HG02623 (cell line): ENCODE measurements around the gene TRA2A.
"Not testable (repeated sequence)": the region's sequence is repeated elsewhere in the genome, so short reads cannot be mapped to it uniquely, and the experiment has no call there.

Experiments
- ATAC-seq: cut with Tn5 transposase; IDR thresholded peaks from one replicate; pipeline ENCODE4 v1.9.1; 2021; ENCODE audit warnings: moderate library complexity; ENCODE audit not compliant: unreplicated experiment

Gene TRA2A

DNA sequence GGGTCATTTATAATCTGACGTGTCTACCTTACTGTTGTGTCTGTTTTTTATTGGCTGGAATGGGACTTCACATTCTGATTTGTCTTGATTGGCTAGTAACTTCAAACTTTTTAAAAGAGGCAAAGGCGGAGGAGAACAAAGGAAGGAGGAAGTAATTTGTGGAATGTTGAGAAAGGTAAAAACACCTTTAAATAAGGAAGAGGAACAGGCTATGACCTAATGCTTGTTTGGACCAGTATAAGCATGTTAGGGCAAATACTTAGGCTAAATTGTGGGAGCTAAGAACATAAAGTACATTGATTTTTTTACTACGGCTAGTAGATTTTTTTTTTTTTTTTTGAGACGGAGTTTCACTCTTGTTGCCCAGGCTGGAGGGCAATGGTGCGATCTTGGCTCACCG is 18.0 kb downstream of the TRA2A start:
- not testable (repeated sequence) for ATAC-seq

DNA sequence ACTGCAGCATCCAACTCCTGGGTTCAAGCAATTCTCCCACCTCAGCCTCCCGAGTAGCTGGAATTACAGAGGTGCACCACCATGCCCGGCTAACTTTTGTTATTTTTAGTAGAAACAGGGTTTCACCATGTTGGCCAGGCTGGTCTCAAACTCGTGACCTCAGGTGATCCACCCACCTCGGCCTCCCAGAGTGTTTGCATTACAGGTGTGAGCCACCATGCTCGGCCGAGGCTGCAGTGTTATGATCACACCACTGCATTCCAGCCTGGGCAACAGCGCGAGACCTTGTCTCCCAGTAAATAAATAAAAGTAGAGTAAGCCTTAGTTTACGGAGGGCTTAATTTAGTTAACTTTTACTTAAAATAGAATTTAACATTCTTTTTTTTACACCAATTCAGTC is 37.8 kb downstream of the TRA2A start:
- no peak for ATAC-seq

DNA sequence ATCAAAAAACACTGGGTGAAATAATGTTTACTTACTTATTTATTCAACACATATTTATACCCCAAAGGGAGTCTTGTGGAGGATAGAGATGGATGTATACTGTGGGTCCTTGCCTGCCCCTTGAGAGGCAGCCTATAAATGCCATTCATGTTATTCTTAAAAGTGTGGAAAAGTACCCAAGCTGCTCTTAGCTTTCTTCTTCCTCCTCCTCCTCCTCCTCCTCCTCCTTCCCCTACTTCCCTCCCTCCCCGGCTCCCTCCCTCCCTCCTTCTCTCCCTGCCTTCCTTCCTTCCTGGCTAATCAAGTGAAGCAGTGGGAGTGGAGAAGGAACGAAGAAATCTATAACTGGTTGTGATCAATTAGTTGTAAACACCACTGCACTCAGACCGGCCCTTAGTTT is 40.3 kb downstream of the TRA2A start:
- no peak for ATAC-seq

DNA sequence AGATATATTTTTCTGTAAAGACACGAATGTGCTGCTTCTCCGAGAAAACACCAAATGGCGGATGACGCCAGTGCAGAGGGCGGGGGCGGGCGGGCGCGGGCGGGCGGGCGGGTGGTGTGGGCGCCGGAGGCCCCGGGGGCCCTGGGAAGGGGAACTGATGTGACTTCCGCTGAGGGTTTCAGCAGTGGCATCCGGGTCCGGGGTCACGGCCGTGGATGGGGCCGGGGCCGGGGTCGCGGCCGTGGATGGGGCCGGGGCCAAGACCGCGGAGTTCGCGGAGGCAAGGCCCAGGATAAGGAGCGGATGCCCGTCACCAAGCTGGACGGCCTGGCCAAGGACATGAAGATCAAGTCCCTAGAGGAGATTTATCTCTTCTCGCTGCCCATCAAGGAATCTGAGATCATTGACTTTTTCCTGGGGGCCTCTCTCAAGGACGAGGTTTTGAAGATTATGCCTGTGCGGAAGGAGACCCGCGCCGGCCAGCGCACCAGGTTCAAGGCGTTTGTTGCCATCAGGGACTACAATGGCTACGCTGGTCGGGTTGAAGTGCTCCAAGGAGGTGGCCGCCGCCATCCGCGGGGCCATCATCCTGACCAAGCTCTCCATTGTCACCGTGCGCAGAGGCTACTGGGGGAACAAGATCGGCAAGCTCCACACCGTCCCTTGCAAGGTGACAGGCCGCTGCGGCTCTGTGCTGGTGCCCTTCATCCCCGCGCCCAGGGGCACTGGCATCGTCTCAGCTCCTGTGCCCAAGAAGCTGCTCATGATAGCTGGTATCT is 41.2 kb downstream of the TRA2A start:
- peak; percentile 64 for ATAC-seq

DNA sequence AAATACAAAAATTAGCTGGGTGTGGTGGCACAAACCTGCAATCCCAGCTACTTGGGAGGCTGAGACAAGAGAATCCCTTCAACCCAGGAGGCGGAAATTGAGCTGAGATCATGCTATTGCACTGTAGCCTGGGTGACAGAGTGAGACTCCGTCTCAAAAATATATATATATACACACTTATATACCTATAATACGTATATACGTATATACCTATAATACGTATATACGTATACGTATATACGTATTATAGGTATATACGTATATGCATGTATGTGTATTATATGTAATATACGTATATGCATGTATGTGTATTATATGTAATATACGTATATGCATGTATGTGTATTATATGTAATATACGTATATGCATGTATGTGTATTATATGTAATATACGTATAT is 43.1 kb downstream of the TRA2A start:
- ATAC-seq, result not testable (repeated sequence)

DNA sequence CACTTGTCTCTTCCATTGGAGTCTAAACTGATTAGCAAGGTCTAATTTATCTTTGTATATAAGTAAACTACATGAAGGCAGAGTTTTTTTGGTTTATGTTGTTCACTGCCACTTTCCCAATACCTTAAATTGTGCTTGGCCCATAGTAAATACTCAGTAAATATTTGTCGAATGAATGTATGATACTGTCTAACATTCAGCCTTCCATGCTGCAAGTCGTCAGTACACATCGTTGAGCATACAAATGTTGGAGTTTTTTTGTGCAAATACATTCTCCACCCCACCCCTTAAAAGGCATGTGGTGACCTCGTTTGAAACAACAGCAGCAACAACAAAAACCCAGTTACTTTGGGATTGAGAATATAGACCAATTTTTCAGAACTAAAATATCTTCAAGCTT is 44.1 kb downstream of the TRA2A start:
- no peak for ATAC-seq

DNA sequence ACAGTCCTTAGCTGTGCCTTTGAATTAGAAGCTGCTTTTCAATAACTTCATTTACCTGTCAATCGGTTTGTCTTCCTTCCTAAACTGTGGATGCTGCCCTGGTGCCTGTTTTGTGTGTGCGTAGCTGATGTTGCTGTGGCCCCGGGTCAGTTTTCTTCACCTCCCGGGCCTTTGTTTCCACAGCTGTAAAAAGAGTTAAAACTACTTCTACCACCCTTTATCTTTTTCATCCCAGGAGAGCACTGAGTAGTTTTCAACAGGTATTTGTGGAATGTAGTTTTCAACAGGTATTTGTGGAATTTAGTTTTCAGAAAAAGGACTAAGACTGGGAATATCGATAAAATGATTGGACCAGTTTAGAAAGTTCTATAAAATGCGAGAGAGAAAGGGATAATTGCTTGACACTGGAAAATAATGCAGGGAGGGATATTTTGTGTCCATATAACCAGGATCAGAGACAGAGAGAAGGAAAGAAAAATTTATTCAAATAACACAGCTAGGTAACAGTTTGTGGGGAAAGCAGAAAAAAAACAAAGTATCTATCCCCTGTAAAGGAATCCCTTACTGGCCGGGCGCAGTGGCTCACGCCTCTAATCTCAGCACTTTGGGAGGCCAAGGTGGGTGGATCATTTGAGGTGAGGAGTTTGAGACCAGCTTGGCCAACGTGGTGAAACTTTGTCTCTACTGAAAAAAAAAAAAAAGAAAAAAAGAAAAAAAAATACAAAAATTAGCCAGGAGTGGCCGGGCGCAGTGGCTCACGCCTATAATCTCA is 45.6 kb downstream of the TRA2A start:
- ATAC-seq, result no peak

DNA sequence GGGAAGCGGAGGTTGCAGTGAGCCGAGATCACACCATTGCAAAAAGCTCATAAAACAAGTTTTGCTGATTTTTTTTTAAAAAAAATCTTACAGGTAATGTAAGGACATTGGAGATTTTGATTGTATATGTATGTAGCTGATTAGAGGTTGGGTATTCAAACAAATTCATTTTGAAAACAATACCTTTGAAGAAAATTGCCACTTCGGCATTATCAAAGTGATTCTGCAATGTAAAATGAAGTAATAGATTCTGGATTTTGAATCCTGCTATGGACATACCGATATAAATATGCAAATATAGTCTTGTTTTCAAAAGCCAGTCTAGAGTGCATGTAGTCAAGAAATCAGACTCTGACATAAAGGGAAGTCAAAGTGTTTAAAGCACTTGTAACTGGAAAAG is 49.1 kb downstream of the TRA2A start:
- ATAC-seq, result no peak

DNA sequence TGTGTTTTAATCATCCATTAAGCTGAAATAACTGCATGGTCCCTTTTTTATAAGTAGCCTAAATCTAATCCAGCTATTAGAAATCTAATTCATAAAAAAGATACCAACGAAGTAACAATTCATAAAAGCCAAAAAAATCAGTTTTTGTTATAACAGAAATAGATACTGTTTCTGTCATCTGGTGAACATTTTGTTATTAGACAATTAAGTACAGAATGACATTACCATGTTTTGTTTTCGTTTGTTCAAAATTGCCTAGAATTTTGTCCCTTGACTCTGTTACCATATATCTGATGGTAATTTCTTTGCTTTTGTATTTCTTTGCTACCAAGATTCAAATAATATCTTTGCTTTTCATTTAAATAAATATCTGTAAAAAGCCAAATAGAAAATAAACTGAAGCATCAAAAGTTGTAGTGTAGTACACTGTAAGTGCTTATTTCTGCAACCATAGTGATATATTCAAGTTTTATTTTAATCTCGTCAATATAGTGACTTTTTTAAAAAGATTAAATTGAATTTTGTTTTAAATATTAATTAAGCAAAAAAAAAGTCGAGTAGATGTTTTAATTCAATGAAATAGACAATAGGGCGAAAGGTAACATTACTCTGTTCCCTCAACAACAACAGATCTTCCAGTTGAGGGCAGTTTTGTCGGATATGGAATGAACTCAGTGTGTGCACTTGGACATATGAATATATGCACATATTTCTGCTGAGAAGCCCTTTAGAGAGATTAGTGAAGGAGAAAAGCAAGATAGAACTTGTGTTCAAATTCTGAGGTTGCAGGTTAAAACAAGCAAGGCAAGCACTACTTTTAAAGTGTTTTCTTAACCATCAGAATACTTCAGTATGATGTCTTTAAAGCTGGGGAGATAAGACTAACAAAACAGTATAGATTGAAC is 53.6 kb downstream of the TRA2A start:
- no peak for ATAC-seq

DNA sequence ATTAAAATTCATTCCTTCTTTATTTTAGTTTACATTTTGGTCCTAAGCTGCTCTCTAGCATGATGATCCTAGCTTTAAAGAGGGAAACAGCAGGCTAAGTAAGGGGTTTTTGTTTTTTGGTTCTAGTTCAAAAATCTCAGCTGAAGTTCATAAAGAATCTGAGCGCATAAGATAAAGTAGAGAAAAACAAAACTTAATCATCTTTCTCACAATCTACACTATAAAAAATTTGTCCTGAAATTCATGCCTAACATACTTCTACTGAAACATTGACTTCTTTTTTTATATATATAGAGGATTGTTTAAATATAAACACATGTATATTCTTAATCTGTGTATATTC is 54.7 kb downstream of the TRA2A start:
- no peak for ATAC-seq

DNA sequence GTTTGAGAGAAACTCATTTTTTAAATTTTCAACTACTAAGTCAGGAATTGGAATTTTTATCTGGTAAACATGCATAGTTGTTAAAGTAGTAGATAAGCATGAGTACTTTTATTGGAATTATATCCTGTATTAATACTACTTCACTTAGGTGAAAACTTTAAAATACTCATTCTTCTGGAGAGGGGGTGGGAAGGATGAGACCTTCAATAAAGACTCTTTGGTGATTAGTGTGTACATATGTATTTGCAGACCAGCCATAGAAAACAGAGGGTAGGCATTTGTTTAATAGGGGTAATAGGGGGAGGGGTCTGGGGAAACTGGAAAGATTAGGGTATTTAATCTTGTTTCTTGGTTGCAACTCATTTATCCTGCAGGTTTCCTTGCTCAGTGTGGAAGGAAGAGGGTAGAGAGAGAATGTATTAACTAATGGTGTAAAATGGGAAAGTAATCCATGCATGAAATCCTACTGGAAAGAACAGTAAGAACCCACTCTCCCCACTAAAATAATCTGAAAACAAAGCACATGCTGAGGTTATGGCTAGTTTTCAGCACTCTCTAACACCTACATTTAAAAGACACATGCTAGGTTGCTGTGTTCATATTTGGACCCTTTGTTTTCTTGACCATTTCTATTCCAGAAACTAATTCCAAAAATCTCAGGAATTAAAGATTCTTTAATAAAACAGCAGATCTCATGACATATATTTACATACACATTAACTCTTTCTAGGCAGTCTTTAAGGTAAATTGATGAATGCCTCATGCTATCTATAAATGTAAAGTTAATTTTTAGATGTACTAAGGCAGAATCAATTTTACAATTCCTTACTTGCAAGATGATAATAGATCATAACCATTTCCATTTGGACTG is 55.3 kb downstream of the TRA2A start:
- no peak for ATAC-seq

DNA sequence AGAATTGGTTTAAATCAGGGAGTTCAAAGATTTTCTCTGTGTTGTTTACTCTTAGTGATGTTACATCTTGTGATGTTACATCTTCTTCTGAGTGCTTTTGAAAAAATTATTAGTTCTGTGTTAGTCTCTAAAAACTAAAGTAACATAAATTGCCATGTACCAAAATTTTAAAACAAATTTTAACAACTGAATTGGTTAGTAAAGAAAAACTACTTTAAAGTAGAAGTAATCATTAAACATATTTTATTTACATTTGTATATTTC is 56.3 kb downstream of the TRA2A start:
- ATAC-seq, result no peak

DNA sequence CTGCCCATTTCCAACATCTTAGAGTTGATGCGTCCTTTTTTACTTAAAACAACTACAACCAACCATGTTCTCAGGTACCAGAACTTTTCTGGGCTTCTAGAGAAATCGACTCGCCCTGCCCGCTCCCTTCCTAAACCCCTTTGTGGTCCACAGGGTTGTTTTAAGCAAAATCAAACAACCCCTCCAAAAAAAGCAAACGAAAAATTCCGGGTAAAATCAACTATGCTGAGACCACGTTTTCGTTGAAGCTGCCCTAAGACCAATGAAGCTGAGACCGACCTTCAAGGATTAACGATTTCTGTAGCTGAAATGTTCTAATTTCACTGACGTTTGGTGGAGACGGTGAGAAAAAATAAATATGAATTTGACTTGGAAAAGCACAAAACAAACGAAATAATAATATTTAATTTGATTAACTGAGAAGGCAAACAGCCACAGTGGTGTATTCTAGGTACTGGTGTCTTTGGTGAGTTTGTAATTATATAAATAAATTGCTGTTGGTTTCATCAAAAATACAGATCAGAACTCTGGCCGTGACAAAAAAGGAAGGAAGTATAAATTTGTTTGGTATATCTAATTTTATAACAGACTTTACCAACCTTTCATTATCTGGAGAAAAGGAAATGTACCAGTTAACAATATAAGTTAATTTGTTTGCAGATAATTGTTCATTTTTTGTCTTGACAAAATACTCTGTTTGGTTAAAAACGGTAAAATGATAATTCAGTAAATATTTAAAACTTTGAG is 56.8 kb downstream of the TRA2A start:
- ATAC-seq, result no peak

DNA sequence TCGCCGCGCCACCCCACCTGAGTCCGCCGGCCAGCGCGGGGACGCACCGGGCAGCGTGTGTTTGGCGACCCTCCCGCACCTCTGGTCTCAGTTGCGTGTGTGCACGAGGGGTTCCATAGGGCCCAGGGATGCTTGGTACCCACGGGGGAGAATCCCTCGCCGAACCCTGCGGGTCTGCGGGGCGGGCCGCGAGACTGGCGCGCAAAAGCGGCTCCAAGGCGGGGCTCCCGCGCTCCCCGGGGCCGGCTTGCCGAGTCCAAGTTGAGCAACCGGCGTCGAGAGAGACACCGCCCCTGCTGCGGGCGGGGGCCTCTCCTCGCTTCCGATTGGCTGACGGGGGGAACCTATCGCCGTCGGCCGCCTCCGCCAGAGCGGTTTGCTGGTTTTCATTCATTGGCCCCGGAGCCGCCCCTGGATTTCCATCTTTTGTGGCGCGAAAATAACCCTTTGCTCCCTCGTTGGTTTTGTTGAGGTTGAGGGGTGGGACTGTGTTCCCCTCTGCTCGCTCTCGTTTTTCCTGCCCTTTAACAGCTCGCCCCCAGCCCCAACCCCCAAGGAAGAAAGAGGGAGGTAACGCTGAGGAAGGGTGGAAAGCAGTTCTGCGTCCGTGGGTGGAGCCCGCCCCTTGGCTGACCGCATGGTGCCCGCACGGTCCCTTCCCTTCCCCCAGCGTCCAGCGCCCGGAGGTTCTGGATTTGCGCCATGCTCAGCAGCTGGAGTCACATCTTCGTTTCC is 57.5 kb downstream of the TRA2A start:
- peak; percentile 61 for ATAC-seq

DNA sequence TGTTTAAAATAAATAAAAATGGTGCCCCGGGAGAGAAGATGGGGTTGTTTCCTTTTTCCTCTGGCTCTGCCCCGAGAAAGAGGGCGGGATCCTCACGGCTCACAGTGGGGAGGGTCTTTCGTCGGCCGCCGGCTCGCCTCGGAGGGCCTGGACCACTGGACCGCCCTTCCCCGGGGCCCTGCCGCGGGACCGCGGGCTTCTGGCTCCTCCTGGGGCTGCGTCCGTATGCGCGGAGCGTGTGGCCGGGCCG is 58.0 kb downstream of the TRA2A start:
- no peak for ATAC-seq

DNA sequence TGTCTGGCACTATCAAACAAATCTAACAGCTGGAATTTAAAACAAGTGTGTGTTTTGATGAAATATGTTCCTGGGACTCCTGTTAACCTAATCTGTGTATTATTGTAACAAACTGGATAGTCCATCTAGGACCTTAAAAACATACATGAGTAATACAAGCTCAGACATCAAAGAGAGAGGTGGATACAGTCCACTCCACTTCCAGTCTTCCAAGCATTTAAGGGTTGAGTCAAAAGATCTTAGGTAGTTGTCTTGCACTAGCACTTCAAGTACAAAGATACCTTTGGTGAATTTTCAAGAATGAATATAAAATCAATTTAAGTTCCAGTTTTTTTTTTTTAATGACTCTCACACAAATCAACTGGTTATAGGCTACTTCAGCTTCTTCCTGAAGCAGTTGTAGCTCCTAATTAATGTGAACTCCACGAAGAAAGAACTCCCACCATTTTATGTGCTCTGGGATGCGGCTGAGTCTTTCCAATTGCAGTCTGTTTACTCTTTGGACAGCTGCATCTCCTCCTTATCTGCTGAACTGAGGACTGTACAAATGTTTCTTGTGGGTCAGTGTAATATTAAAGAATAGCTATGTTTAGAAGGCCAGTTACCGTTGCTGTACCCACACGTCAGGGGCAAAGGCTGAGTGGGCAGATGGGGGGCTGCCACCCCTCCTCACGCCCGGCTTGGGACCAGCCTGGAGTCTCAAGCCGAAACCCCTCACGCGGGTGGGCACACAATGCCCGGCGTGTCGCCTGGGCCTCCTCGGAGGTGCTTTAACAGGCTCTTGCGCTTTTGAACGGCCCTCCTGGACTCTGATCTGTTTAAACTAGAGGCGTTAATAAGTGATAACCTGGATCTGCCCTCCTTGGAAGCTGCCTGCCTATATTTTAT is 58.6 kb downstream of the TRA2A start:
- no peak for ATAC-seq

DNA sequence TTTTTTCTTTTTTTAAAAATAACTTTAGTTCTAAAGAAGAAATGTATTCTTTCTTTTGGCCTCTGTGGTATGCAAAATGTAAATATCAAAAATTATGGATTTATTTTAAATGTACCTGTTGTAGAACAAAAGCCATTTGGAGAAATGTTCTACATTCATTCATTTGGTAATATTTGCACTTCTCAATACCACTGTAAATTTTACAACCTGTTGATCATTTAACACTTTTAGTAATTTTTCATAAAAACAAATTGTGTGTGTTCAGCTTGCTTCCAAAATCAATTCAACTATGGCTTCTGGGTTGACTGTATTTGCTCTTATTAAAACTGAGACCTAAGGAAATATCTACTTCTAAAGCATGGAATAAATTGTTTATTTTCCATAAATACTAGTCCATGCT is 59.2 kb downstream of the TRA2A start:
- ATAC-seq, result no peak

DNA sequence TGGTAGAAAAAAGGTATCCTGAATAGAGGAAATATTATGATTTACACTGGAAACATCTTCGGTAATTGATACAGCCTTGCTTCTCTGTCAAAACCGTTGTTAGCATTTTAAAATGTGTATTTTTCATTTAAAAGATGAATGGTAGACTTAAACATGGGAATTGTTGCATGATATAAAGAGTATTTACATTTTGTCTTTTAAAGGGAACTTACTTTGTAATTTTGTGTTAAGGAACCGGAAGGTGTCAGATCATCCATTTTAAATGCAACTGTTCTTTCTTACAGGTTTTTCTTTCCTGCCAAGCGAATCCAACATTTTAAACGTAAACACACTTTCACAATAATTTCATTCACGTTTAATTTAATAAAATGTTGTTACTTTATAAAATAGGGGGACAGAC is 59.7 kb downstream of the TRA2A start:
- ATAC-seq, result no peak
